ENCODE data around the gene C2orf49.

Gene C2orf49

GRCh38 chr2:105397025-105397722 lies 59.8 kb downstream of the C2orf49 start:
- TF ChIP-seq SUZ12 (IDR thresholded peaks at IDR 0.05; ENCODE audit: extremely low read depth, insufficient read depth, insufficient read length) = no peak
- no peak for TF ChIP-seq YY1 (IDR thresholded peaks at IDR 0.05; ENCODE audit: insufficient read depth, insufficient read length)
- no peak for TF ChIP-seq ZNF274 (IDR thresholded peaks at IDR 0.05; ENCODE audit: low read depth, low read length)
- Histone ChIP-seq H3K4me1 (ENCODE audit: insufficient read depth, insufficient read length) (no peaks in the 10 kb centered on the region), H3K4me3 (ENCODE audit: insufficient read length, low read depth) (peak overlapping the region; percentile 92), H3K9ac (ENCODE audit: insufficient read length, low read depth) (no peak overlapping the region), H3K36me3 (ENCODE audit: insufficient read depth, insufficient read length, low read length) (peaks cover 36% of the 10 kb centered on the region), H3K9me3 (ENCODE audit: insufficient read depth, low read length) (peaks cover 7% of the 10 kb centered on the region; the same call in 1 of the 2 replicates), H3K27me3 (ENCODE audit: insufficient read depth, insufficient read length) (peaks cover 13% of the 10 kb centered on the region)
- DNase-seq (ENCODE audit: low read depth, low spot score) = no peak

- H3K9ac ChIP-seq (ENCODE audit: insufficient read length, low read depth) = peak overlapping the region; percentile 97
Measured at GRCh38 chr2:105397953-105398335, 60.6 kb downstream of the C2orf49 start.

GRCh38 chr2:105398336-105399206 lies 61.2 kb downstream of the C2orf49 start, which contains the start of gene FHL2:
FHL2 (minus strand) TSS chr2:105399051; CDS start chr2:105386516, 12,535 bp downstream.
- H3K4me3 ChIP-seq (ENCODE audit: insufficient read length, low read depth) = peak within 1 kb of the TSS; percentile 92
- peaks cover 2% of the 10 kb centered on the region for H3K4me1 ChIP-seq (ENCODE audit: insufficient read depth, insufficient read length)
- peaks cover 13% of the 10 kb centered on the region for H3K27me3 ChIP-seq (ENCODE audit: insufficient read depth, insufficient read length)
- peaks cover 26% of the 10 kb centered on the region for H3K36me3 ChIP-seq (ENCODE audit: insufficient read depth, insufficient read length, low read length)
- peak within 1 kb of the TSS; percentile 97 for H3K9ac ChIP-seq (ENCODE audit: insufficient read length, low read depth)
- TF ChIP-seq SUZ12 (IDR thresholded peaks at IDR 0.05; ENCODE audit: extremely low read depth, insufficient read depth, insufficient read length) (no peak), ZNF274 (IDR thresholded peaks at IDR 0.05; ENCODE audit: low read depth, low read length) (no peak), YY1 (IDR thresholded peaks at IDR 0.05; ENCODE audit: insufficient read depth, insufficient read length) (no peak)
- peak; percentile 81 for DNase-seq (ENCODE audit: low read depth, low spot score)
- H3K9me3 ChIP-seq (ENCODE audit: insufficient read depth, low read length) = peaks cover 7% of the 10 kb centered on the region; the same call in 1 of the 2 replicates

More at GRCh38 chr2:105397953-105398335, 60.6 kb downstream of the C2orf49 start:
- Histone ChIP-seq H3K27me3 (ENCODE audit: insufficient read depth, insufficient read length) (peaks cover 13% of the 10 kb centered on the region), H3K4me3 (ENCODE audit: insufficient read length, low read depth) (peak overlapping the region; percentile 92), H3K9me3 (ENCODE audit: insufficient read depth, low read length) (peaks cover 7% of the 10 kb centered on the region; the same call in 1 of the 2 replicates), H3K4me1 (ENCODE audit: insufficient read depth, insufficient read length) (no peaks in the 10 kb centered on the region), H3K36me3 (ENCODE audit: insufficient read depth, insufficient read length, low read length) (peaks cover 32% of the 10 kb centered on the region)
- TF ChIP-seq SUZ12 (IDR thresholded peaks at IDR 0.05; ENCODE audit: extremely low read depth, insufficient read depth, insufficient read length) (no peak), YY1 (IDR thresholded peaks at IDR 0.05; ENCODE audit: insufficient read depth, insufficient read length) (no peak), ZNF274 (IDR thresholded peaks at IDR 0.05; ENCODE audit: low read depth, low read length) (no peak)
- DNase-seq (ENCODE audit: low read depth, low spot score) = no peak

Data from NT2/D1 (cell line).